Measurements from ENCODE around the gene ARHGEF28.

DNA sequence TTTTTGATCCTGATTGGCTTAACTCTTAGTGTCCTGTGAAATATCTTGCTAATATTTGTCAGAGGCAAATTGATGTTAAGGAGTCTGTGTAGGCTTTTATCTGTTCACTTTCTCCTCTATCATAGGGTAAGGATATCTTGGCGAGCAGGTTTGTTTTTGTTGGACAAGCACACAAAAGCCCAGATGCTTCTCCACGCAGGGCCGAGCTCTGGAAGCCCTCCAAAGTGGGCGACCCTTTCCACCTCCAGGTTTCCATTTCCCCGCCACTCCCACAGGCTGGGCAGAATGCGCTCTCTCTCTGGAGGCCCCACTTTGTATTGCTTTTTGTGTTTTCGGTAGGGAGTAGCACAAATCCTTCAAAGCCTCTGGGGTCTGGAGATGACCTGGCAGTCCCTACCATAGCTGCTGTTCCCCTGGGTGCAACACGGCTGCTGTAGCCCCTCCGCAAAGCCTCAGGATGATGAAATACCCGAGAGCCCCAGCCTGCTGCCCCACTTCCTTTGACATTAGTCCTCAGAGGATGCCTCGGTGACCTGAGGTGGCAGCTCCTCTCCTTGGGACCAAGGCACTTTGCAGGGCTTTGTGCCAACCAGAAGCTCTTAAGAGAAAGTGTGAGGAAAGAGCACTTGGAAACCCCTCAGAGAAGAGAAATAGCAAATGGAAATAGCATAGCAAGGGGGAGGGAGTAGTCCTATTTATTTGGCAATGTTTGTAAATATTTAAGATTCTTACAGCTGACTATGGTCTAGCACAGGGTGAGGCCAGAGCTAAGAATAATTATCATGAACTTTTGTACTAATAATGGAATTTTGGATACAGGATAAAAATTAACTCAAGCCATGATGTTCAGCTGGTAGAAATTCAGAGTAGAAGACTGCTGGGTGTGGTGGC lies 122.8 kb downstream of the ARHGEF28 start:
- TF ChIP-seq, protein P1, sequence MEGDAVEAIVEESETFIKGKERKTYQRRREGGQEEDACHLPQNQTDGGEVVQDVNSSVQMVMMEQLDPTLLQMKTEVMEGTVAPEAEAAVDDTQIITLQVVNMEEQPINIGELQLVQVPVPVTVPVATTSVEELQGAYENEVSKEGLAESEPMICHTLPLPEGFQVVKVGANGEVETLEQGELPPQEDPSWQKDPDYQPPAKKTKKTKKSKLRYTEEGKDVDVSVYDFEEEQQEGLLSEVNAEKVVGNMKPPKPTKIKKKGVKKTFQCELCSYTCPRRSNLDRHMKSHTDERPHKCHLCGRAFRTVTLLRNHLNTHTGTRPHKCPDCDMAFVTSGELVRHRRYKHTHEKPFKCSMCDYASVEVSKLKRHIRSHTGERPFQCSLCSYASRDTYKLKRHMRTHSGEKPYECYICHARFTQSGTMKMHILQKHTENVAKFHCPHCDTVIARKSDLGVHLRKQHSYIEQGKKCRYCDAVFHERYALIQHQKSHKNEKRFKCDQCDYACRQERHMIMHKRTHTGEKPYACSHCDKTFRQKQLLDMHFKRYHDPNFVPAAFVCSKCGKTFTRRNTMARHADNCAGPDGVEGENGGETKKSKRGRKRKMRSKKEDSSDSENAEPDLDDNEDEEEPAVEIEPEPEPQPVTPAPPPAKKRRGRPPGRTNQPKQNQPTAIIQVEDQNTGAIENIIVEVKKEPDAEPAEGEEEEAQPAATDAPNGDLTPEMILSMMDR (IDR thresholded peaks at IDR 0.05) = no peak
- no peak for TF ChIP-seq POLR2A (IDR thresholded peaks at IDR 0.05)
